Left lung (tissue), 10 donors: Measurements from ENCODE around the gene ADGRF1. TPM values are rescaled to one million over a fixed set of nuclear protein-coding genes. Genes with fewer than 3 reads are reported as not detected.

Experiments
- ATAC-seq: fragments of 200-7000 bp; cut with Tn5 transposase; one replicate; pipeline ENCODE4 v1.9.1; 2020; ENCODE audit warnings: moderate library complexity
- DNase-seq, 4 donors: peaks; one replicate each; pipeline ENCODE4 v3.0.0-alpha.2; 2013 to 2020
- H3K27ac ChIP-seq, 2 donors: fragments of 200-600 bp; sonication (generic) in 1 of 2; one replicate each; pipeline versions ENCODE4 v1.5.0 to v1.8.0; 2020 to 2021
- H3K27me3 ChIP-seq, 2 donors: fragments of 200-600 bp; sonication (generic) in 1 of 2; one replicate each; pipeline versions ENCODE4 v1.5.0 to v1.8.0; 2020 to 2021
- H3K36me3 ChIP-seq, 2 donors: fragments of 200-600 bp; sonication (generic) in 1 of 2; one replicate each; pipeline versions ENCODE4 v1.5.0 to v1.8.0; 2020 to 2021
- H3K4me1 ChIP-seq, 2 donors: fragments of 200-600 bp; one replicate each; pipeline ENCODE4 v1.8.0; 2021
- H3K4me3 ChIP-seq, 2 donors: fragments of 200-600 bp; sonication (generic) in 1 of 2; one replicate each; pipeline versions ENCODE4 v1.5.0 to v1.8.0; 2020 to 2021; ENCODE audit warnings: mild to moderate bottlenecking in 1 of 2
- H3K9me3 ChIP-seq, 2 donors: fragments of 200-600 bp; sonication (generic) in 1 of 2; one replicate each; pipeline versions ENCODE4 v1.5.0 to v1.8.0; 2020 to 2021
- intact Hi-C, 2 donors: fragments of 100-400 bp; cut with DNase I; formaldehyde crosslinking; loops; one replicate each; pipeline versions ENCODE4 v1.11.2 to v1.14.2; 2022
- polyA plus RNA-seq, 6 donors: library from polyadenylated mRNA; unstranded; fragments of 120-200 nt; gene quantifications; one replicate each; pipeline ENCODE4 v1.2.1, GENCODE V29; 2013; ENCODE audit not compliant: insufficient read length in 6 of 6
- total RNA-seq, 2 donors: library from RNA; stranded (reverse); fragmentation: NEBNext Ultra II Directional; extraction: Animal tissue kit (Norgen Biotek cat#: 25700); gene quantifications; one replicate each; pipeline ENCODE4 v1.2.1, GENCODE V29; 2021
- TF ChIP-seq, protein P1 (sequence below), 2 donors: fragments of 200-600 bp; sonication (generic) in 1 of 2; IDR thresholded peaks; one replicate each; pipeline versions ENCODE4 v1.5.0 to v1.8.0; 2021; ENCODE audit warnings: antibody characterized with exemption in 2 of 2
- donor health status: DM: no; HTN: yes; CAD: no.
- donor health status: DM: no; HTN: no; CAD: no.

ADGRF1 gene
- total and polyA plus RNA-seq, 8 donors: 0.21 to 30.0 (median 0.44) TPM

DNA sequence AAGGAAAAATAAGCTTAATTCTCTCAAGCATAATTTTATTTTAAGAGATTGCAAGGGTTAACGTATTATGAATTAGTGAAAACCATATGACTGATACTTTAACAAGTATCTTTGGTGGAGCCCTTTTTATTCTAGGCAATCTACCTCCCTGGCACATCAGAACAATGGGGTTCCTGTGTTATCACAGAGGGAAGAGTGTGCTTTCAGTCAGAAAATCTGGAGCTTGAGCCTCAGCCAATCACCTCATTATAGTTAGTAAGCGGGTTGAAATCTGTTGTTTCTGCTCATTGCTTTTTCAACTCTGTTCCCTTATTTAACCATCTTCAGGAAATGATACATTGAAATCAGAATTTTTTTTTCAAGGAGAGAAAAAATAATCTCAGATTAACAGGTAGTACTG lies 391 bp downstream of the ADGRF1 start:
- Histone ChIP-seq H3K4me3 (peak overlapping the region in 1 of 2 donors; percentile 25), H3K9me3 (no peaks in the 10 kb centered on the region), H3K36me3 (no peaks in the 10 kb centered on the region), H3K4me1 (peaks cover 0 to 12% of the 10 kb centered on the region in 2 donors), H3K27ac (peak overlapping the region in 1 of 2 donors; percentile 11), H3K27me3 (no peaks in the 10 kb centered on the region)
- DNase-seq (no peak), ATAC-seq (peak; percentile 38)
- TF ChIP-seq, protein P1, sequence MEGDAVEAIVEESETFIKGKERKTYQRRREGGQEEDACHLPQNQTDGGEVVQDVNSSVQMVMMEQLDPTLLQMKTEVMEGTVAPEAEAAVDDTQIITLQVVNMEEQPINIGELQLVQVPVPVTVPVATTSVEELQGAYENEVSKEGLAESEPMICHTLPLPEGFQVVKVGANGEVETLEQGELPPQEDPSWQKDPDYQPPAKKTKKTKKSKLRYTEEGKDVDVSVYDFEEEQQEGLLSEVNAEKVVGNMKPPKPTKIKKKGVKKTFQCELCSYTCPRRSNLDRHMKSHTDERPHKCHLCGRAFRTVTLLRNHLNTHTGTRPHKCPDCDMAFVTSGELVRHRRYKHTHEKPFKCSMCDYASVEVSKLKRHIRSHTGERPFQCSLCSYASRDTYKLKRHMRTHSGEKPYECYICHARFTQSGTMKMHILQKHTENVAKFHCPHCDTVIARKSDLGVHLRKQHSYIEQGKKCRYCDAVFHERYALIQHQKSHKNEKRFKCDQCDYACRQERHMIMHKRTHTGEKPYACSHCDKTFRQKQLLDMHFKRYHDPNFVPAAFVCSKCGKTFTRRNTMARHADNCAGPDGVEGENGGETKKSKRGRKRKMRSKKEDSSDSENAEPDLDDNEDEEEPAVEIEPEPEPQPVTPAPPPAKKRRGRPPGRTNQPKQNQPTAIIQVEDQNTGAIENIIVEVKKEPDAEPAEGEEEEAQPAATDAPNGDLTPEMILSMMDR (IDR thresholded peaks at IDR 0.05): no peak
- intact Hi-C loops: no loop called here

DNA sequence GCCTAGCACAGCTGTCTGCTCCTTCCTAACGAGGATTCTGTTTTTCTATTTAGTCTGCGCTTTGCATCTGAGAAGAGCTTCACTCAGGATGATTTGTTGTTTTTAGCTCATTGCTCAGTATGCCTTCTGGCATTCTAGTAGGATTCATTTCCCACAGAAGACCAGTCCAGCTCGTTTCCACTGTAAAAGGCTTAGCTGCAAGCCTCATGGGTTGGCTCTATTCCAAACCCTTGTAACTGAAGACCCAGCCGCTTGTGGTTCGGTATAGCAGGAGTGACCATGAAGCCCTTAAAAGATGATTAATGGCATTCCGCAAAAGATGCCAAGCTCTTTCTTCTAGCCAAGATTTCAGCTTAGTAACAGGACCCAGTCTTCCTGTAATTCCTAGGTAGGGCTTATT lies 7.2 kb downstream of the ADGRF1 start:
- no peaks in the 10 kb centered on the region for H3K27me3 ChIP-seq
- ATAC-seq (peak; percentile 73), DNase-seq (peak in 2 of 4 donors; percentile 49 to 71)
- no peaks in the 10 kb centered on the region for H3K9me3 ChIP-seq
- intact Hi-C loops: no loop called here
- H3K27ac ChIP-seq: peak overlapping the region; percentile 47 to 55
- no peak overlapping the region for H3K4me3 ChIP-seq
- TF ChIP-seq, protein P1 (IDR thresholded peaks at IDR 0.05): no peak
- peaks cover 18 to 19% of the 10 kb centered on the region in 2 donors for H3K4me1 ChIP-seq
- H3K36me3 ChIP-seq: no peaks in the 10 kb centered on the region

DNA sequence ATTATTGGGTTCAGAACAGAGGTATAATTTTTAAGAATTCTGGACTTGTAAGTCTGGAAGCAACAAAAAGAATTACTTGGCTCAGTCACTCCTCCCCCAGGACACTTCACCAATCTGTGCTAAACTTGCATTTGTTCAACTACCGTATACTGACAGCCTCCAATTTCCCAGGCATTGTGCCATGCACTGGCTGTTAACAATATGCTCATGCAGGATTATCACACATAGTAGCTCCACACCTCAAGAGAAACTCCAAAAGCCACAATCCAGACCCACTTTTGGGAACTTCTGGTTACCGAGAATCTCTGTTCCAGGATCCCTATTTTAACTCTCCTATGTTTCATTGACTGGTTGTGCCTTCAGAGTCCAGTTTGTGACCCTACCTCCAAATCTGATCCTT lies 7.7 kb downstream of the ADGRF1 start:
- Histone ChIP-seq H3K4me3 (no peak overlapping the region), H3K27me3 (no peaks in the 10 kb centered on the region), H3K9me3 (no peaks in the 10 kb centered on the region), H3K27ac (peak overlapping the region; percentile 47 to 55), H3K36me3 (no peaks in the 10 kb centered on the region), H3K4me1 (peaks cover 18 to 19% of the 10 kb centered on the region in 2 donors)
- intact Hi-C loops: no loop called here
- ATAC-seq: peak; percentile 35
- TF ChIP-seq, protein P1 (IDR thresholded peaks at IDR 0.05): no peak
- DNase-seq: no peak

DNA sequence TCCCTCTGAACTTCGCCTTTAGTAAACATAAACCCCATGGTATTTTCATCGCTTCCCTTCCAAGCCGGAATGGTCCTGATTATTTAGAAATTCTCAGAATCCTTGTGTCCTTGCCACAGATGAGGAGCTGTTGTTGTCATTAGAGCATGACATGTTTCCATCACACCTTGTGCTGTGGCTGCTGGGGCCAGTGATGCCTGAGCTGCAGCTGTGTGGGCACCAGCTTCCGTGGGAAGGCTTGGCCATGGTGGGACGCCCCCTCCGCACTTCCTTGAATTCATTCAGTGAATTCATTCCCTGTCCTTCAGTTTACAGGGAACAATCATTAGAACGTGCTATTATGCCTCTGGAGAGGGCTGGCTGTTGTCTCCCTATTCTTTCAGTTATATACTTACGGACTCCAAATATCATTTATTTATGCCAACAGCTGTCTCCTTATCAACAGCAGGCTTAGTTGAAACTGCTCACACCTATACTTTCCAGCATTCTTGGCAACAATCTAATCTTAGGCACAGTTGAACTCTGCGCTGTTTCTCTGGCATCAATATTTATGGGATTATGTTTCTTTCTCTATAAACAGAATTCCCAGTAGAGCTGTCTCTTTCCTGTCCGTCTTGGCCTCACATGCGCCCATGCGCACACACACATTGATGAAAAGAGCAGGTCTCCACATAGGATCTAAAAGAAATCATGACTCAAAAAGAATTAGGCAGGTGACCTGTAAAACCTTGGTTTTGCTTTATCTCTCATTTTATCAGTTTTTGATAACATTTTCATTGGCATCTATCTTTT lies 9.0 kb downstream of the ADGRF1 start:
- Histone ChIP-seq H3K27me3 (no peaks in the 10 kb centered on the region), H3K36me3 (no peaks in the 10 kb centered on the region), H3K4me1 (peaks cover 18 to 19% of the 10 kb centered on the region in 2 donors), H3K27ac (no peak overlapping the region), H3K9me3 (no peaks in the 10 kb centered on the region), H3K4me3 (no peak overlapping the region)
- intact Hi-C loops: no loop called here
- TF ChIP-seq, protein P1 (IDR thresholded peaks at IDR 0.05): no peak
- ATAC-seq (no peak), DNase-seq (no peak)

DNA sequence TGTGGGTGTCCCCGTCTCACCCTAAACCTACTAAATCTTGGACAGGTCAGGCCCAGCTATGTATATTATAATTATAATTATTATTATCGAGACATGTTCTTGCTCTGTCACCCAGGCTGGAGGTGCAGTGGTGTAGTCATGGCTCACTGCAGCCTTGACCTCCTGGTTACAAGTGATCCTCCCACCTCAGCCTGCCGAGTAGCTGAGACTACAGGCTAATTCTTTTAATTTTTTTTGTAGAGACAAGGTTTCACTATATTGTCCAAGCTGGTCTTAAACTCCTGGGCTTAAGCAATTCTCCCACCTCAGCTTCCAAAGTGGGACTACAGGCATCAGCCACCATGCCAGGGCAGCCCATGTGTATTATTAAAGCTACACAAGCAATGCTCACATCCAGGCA lies 10.5 kb downstream of the ADGRF1 start:
- peak overlapping the region in 1 of 2 donors; percentile 6 for H3K27ac ChIP-seq
- TF ChIP-seq, protein P1 (IDR thresholded peaks at IDR 0.05): no peak
- intact Hi-C loops: no loop called here

More for the DNA sequence above, 10.5 kb downstream of the ADGRF1 start:
- Histone ChIP-seq H3K36me3 (no peaks in the 10 kb centered on the region), H3K4me3 (no peak overlapping the region), H3K27me3 (no peaks in the 10 kb centered on the region), H3K9me3 (no peaks in the 10 kb centered on the region), H3K4me1 (peaks cover 18 to 19% of the 10 kb centered on the region in 2 donors)
- DNase-seq: no peak
- ATAC-seq: no peak
